ENCODE data around the gene SOCS1. TPM values are rescaled to one million over a fixed set of nuclear protein-coding genes. Genes with fewer than 3 reads are reported as not detected.

The SOCS1 gene
- polyA plus RNA-seq, 2 of the 4 experiments (the other 2 are of a cell fraction), result 0.16 to 0.26 TPM

GRCh38 chr16:11234884-11235702 is 20.9 kb downstream of the SOCS1 start:
- ChIA-PET CTCF (interaction anchor here (0.6 to 2.1 kb wide), 3 partner anchors 21 to 271 kb away, joined by 3 to 13 read pairs (median 3); partner anchors contain the start of gene SOCS1), POLR2A (interaction anchor here (0.6 kb wide), 1 partner anchor 111 kb away, joined by 4 read pairs; no protein-coding TSS in a partner anchor)
- Histone ChIP-seq H3K4me1 (no peaks in the 10 kb centered on the region), H3K4me3 (no peak overlapping the region), H3K4me2 (no peak overlapping the region), H3K9me3 (no peaks in the 10 kb centered on the region), H3K27ac (no peak overlapping the region)
- FAIRE-seq, result no peak
- TF ChIP-seq GATA3 (IDR thresholded peaks at IDR 0.05; ENCODE audit: borderline replicate concordance), result no peak
- no peak for TF ChIP-seq CBX2 (IDR thresholded peaks at IDR 0.05; ENCODE audit: borderline replicate concordance, low read depth)
- no peak for TF ChIP-seq ZNF302 (CRISPR knock-in tag; IDR thresholded peaks at IDR 0.05)
- TF ChIP-seq ZSCAN20 (CRISPR knock-in tag; IDR thresholded peaks at IDR 0.05), result no peak
- TF ChIP-seq, protein P1, sequence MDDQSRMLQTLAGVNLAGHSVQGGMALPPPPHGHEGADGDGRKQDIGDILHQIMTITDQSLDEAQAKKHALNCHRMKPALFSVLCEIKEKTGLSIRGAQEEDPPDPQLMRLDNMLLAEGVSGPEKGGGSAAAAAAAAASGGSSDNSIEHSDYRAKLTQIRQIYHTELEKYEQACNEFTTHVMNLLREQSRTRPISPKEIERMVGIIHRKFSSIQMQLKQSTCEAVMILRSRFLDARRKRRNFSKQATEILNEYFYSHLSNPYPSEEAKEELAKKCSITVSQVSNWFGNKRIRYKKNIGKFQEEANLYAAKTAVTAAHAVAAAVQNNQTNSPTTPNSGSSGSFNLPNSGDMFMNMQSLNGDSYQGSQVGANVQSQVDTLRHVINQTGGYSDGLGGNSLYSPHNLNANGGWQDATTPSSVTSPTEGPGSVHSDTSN (IDR thresholded peaks at IDR 0.05), result no peak
- no peak for TF ChIP-seq RCOR1 (IDR thresholded peaks at IDR 0.05; ENCODE audit: low read depth, low read length)
- TF ChIP-seq TFCP2L1 (CRISPR knock-in tag; IDR thresholded peaks at IDR 0.05), result no peak
- no peak for TF ChIP-seq SMC3 (IDR thresholded peaks at IDR 0.05)
- TF ChIP-seq MYC (IDR thresholded peaks at IDR 0.05; ENCODE audit: borderline replicate concordance, low read length), result no peak
- ATAC-seq, result no peak
- 76% methylated on average over 13 of the region's 13 CpGs for WGBS (ENCODE audit: missing lambda C conversion rate)
- no peak for DNase-seq (ENCODE audit: low read depth in 1 of 2, low spot score in 1 of 2)

GRCh38 chr16:11233727-11234376 is 22.2 kb downstream of the SOCS1 start:
- H3K4me1 ChIP-seq, result no peaks in the 10 kb centered on the region
- TF ChIP-seq ESRRA (IDR thresholded peaks at IDR 0.05; ENCODE audit: borderline replicate concordance, low read length), result no peak
- TF ChIP-seq RNF2 (IDR thresholded peaks at IDR 0.05; ENCODE audit: borderline replicate concordance, low read depth), result no peak
- no peak for TF ChIP-seq CHD4 (IDR thresholded peaks at IDR 0.05; ENCODE audit: borderline replicate concordance)
- no peak for TF ChIP-seq EHMT2 (IDR thresholded peaks at IDR 0.05; ENCODE audit: low read depth)
- TF ChIP-seq ZSCAN20 (CRISPR knock-in tag; IDR thresholded peaks at IDR 0.05), result no peak
- TF ChIP-seq CTCF (IDR thresholded peaks at IDR 0.05), result no peak
- TF ChIP-seq NFE2L2 (conservative IDR thresholded peaks at IDR 0.05; ENCODE audit: low read length), result no peak
- TF ChIP-seq JUN (IDR thresholded peaks at IDR 0.05), result no peak
- TF ChIP-seq FOSL2 (IDR thresholded peaks at IDR 0.05), result no peak
- no peak for TF ChIP-seq FOSL2 (CRISPR knock-in tag; IDR thresholded peaks at IDR 0.05)
- TF ChIP-seq USF2 (IDR thresholded peaks at IDR 0.05), result no peak
- H3K9me3 ChIP-seq, result no peaks in the 10 kb centered on the region
- H3K4me3 ChIP-seq, result no peak overlapping the region
- WGBS (ENCODE audit: missing lambda C conversion rate), result 81% methylated on average over 8 of the region's 8 CpGs
- ChIA-PET CTCF (interaction anchor here (1.6 kb wide), 1 partner anchor 270 kb away, joined by 3 read pairs; no protein-coding TSS in a partner anchor), POLR2A (no interaction called here)
- no peak overlapping the region for H3K4me2 ChIP-seq
- no peak overlapping the region for H3K27ac ChIP-seq
- FAIRE-seq (no peak), DNase-seq (ENCODE audit: low read depth in 1 of 2, low spot score in 1 of 2) (no peak), ATAC-seq (no peak)
